ENCODE measurements around the gene S1PR2.

The S1PR2 gene

DNA sequence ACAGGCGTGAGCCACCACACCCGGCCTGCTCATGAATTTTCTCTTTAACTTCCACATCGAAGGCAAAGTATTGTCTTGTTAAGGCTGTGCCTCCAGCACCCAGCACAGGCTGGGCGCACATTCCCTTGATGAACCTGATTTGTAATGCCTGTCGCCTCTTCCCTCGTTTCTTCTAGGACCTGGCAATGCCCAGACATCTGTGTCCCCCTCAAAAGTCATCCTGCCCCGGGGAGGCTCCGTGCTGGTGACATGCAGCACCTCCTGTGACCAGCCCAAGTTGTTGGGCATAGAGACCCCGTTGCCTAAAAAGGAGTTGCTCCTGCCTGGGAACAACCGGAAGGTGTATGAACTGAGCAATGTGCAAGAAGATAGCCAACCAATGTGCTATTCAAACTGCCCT is 43.5 kb upstream of the S1PR2 start:
- Histone ChIP-seq H4K91ac (ENCODE audit: low read depth, low read length) (no peak overlapping the region), H3K4me3 (ENCODE audit: low read depth, low read length) (no peak overlapping the region), H3K4me1 (ENCODE audit: control insufficient read depth in 1 of 2, insufficient read depth in 2 of 2, low read length in 2 of 2) (peaks cover 13 to 14% of the 10 kb centered on the region in 2 experiments), H3K14ac (ENCODE audit: low read length) (no peak overlapping the region), H3K9me3 (ENCODE audit: insufficient read depth, low read depth, low read length) (no peaks in the 10 kb centered on the region), H2BK12ac (ENCODE audit: low read length) (no peak overlapping the region), H3K18ac (ENCODE audit: low read length) (no peak overlapping the region), H2BK120ac (ENCODE audit: insufficient read depth, low read length, poor library complexity) (no peak overlapping the region), H3K4me2 (ENCODE audit: low read length) (no peak overlapping the region), H3K4ac (ENCODE audit: low read depth, low read length) (no peak overlapping the region), H3K23ac (ENCODE audit: low read length) (no peak overlapping the region), H2BK5ac (ENCODE audit: low read depth, low read length, poor library complexity) (no peak overlapping the region), H2AK5ac (ENCODE audit: low read length) (no peak overlapping the region), H4K12ac (ENCODE audit: low read depth, low read length) (no peak overlapping the region), H3K9ac (ENCODE audit: low read length) (no peak overlapping the region), H3K79me2 (ENCODE audit: control insufficient read depth, insufficient read depth, low read length, poor library complexity) (no peaks in the 10 kb centered on the region), H4K8ac (ENCODE audit: low read depth, low read length) (no peak overlapping the region), H3K79me1 (ENCODE audit: low read length) (peaks cover 2% of the 10 kb centered on the region), H3K27me3 (ENCODE audit: insufficient read depth, low read length) (no peaks in the 10 kb centered on the region), H2AFZ (ENCODE audit: insufficient read depth, low read length, poor library complexity) (no peak overlapping the region), H3K36me3 (ENCODE audit: control insufficient read depth in 1 of 2, insufficient read depth in 2 of 2, low read length in 2 of 2) (no peaks in the 10 kb centered on the region), H3K27ac (ENCODE audit: low read depth, low read length) (no peak overlapping the region)
- no peak for DNase-seq
- WGBS (ENCODE audit: extremely low coverage, insufficient coverage, insufficient read length) = no CpG with 5 or more reads among the region's 10 CpGs

DNA sequence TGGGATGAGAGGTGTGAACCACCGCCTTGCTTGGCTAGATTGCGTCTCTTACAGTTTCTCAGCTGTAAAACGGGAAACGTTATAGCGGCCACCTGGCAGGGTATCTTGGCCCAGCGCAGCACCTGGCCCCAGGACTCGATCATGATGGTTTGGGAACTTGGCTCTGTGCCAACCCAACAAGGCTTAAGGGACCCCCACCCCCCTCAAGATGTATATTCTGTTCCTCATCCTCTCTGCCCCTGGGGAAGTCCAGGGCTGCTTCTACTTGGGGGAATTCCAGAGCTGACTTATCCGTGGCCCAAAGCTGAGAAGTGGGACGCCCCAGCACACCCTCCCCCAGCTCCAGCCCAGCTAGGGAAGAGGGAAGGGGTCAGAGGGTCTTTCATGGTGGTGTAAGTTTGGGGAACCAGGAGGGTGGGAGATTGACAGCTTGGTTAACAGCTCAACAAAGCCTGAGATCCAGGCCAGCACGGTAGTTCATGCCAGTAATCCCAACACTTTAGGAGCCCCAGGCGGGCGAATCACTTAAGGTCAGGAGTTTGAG is 40.5 kb upstream of the S1PR2 start:
- no peak overlapping the region for H2BK120ac ChIP-seq (ENCODE audit: insufficient read depth, low read length, poor library complexity)

DNA sequence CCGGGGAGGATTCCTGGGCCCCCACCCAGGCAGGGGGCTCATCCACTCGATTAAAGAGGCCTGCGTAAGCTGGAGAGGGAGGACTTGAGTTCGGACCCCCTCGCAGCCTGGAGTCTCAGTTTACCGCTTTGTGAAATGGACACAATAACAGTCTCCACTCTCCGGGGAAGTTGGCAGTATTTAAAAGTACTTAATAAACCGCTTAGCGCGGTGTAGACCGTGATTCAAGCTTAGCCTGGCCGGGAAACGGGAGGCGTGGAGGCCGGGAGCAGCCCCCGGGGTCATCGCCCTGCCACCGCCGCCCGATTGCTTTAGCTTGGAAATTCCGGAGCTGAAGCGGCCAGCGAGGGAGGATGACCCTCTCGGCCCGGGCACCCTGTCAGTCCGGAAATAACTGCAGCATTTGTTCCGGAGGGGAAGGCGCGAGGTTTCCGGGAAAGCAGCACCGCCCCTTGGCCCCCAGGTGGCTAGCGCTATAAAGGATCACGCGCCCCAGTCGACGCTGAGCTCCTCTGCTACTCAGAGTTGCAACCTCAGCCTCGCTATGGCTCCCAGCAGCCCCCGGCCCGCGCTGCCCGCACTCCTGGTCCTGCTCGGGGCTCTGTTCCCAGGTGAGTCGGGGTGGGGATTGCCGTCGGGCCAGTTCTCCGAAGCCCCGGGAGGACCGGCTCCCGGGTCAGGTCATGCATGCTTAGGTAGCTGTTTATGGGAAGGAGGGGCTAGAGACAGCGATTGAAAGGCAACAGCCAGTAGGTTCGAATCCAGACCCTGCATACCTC is 39.7 kb upstream of the S1PR2 start, which contains the start of gene ICAM1:
TSS of gene ICAM1 (plus strand) at position 505 of the 779 bp plus-strand sequence. CDS start at position 545, 40 bp downstream.
- WGBS (ENCODE audit: extremely low coverage, insufficient coverage, insufficient read length) = no CpG with 5 or more reads among the region's 51 CpGs
- Histone ChIP-seq H4K8ac (ENCODE audit: low read depth, low read length) (peak within 1 kb of the TSS; percentile 84), H3K36me3 (ENCODE audit: control insufficient read depth in 1 of 2, insufficient read depth in 2 of 2, low read length in 2 of 2) (no peaks in the 10 kb centered on the region), H3K27me3 (ENCODE audit: insufficient read depth, low read length) (no peaks in the 10 kb centered on the region), H3K14ac (ENCODE audit: low read length) (peak within 1 kb of the TSS; percentile 37), H2BK5ac (ENCODE audit: low read depth, low read length, poor library complexity) (no peak within 1 kb of the TSS), H3K4me1 (ENCODE audit: control insufficient read depth in 1 of 2, insufficient read depth in 2 of 2, low read length in 2 of 2) (peaks cover 13 to 14% of the 10 kb centered on the region in 2 experiments), H3K79me2 (ENCODE audit: control insufficient read depth, insufficient read depth, low read length, poor library complexity) (no peaks in the 10 kb centered on the region), H2BK12ac (ENCODE audit: low read length) (no peak within 1 kb of the TSS), H3K27ac (ENCODE audit: low read depth, low read length) (no peak within 1 kb of the TSS), H3K4ac (ENCODE audit: low read depth, low read length) (no peak within 1 kb of the TSS), H2AK5ac (ENCODE audit: low read length) (no peak within 1 kb of the TSS), H2AFZ (ENCODE audit: insufficient read depth, low read length, poor library complexity) (peak within 1 kb of the TSS; percentile 79), H4K12ac (ENCODE audit: low read depth, low read length) (peak within 1 kb of the TSS; percentile 72), H3K4me2 (ENCODE audit: low read length) (peak within 1 kb of the TSS; percentile 59), H2BK120ac (ENCODE audit: insufficient read depth, low read length, poor library complexity) (peak within 1 kb of the TSS; percentile 2), H3K23ac (ENCODE audit: low read length) (no peak within 1 kb of the TSS), H3K79me1 (ENCODE audit: low read length) (peaks cover 2% of the 10 kb centered on the region), H3K9ac (ENCODE audit: low read length) (no peak within 1 kb of the TSS), H3K18ac (ENCODE audit: low read length) (no peak within 1 kb of the TSS), H4K91ac (ENCODE audit: low read depth, low read length) (peak within 1 kb of the TSS; percentile 57), H3K9me3 (ENCODE audit: insufficient read depth, low read depth, low read length) (no peaks in the 10 kb centered on the region), H3K4me3 (ENCODE audit: low read depth, low read length) (no peak within 1 kb of the TSS)
- DNase-seq = peak; percentile 91 to 97

More for the DNA sequence above, 40.5 kb upstream of the S1PR2 start:
- no peaks in the 10 kb centered on the region for H3K36me3 ChIP-seq (ENCODE audit: control insufficient read depth in 1 of 2, insufficient read depth in 2 of 2, low read length in 2 of 2)
- peak; percentile 31 to 33 for DNase-seq
- no peak overlapping the region for H2AK5ac ChIP-seq (ENCODE audit: low read length)
- H3K23ac ChIP-seq (ENCODE audit: low read length) = no peak overlapping the region
- no peak overlapping the region for H4K12ac ChIP-seq (ENCODE audit: low read depth, low read length)
- H3K14ac ChIP-seq (ENCODE audit: low read length) = no peak overlapping the region
- H3K4me2 ChIP-seq (ENCODE audit: low read length) = no peak overlapping the region
- H3K18ac ChIP-seq (ENCODE audit: low read length) = no peak overlapping the region
- no peaks in the 10 kb centered on the region for H3K79me2 ChIP-seq (ENCODE audit: control insufficient read depth, insufficient read depth, low read length, poor library complexity)
- H2BK5ac ChIP-seq (ENCODE audit: low read depth, low read length, poor library complexity) = no peak overlapping the region
- WGBS (ENCODE audit: extremely low coverage, insufficient coverage, insufficient read length) = no CpG with 5 or more reads among the region's 12 CpGs
- no peak overlapping the region for H3K27ac ChIP-seq (ENCODE audit: low read depth, low read length)
- H3K79me1 ChIP-seq (ENCODE audit: low read length) = peaks cover 2% of the 10 kb centered on the region
- H4K8ac ChIP-seq (ENCODE audit: low read depth, low read length) = no peak overlapping the region
- H3K4ac ChIP-seq (ENCODE audit: low read depth, low read length) = no peak overlapping the region
- H3K9me3 ChIP-seq (ENCODE audit: insufficient read depth, low read depth, low read length) = no peaks in the 10 kb centered on the region
- H3K27me3 ChIP-seq (ENCODE audit: insufficient read depth, low read length) = no peaks in the 10 kb centered on the region
- H4K91ac ChIP-seq (ENCODE audit: low read depth, low read length) = no peak overlapping the region
- H3K4me1 ChIP-seq (ENCODE audit: control insufficient read depth in 1 of 2, insufficient read depth in 2 of 2, low read length in 2 of 2) = peaks cover 13 to 14% of the 10 kb centered on the region in 2 experiments
- H2AFZ ChIP-seq (ENCODE audit: insufficient read depth, low read length, poor library complexity) = no peak overlapping the region
- H3K9ac ChIP-seq (ENCODE audit: low read length) = no peak overlapping the region
- no peak overlapping the region for H2BK12ac ChIP-seq (ENCODE audit: low read length)
- H3K4me3 ChIP-seq (ENCODE audit: low read depth, low read length) = no peak overlapping the region

DNA sequence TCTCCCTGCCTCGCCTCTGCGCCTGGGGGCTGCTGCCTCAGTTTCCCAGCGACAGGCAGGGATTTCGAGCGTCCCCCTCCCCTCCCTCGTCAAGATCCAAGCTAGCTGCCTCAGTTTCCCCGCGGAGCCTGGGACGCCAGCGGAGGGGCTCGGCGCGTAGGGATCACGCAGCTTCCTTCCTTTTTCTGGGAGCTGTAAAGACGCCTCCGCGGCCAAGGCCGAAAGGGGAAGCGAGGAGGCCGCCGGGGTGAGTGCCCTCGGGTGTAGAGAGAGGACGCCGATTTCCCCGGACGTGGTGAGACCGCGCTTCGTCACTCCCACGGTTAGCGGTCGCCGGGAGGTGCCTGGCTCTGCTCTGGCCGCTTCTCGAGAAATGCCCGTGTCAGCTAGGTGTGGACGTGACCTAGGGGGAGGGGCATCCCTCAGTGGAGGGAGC is 39.1 kb upstream of the S1PR2 start:
- Histone ChIP-seq H3K9me3 (ENCODE audit: insufficient read depth, low read depth, low read length) (no peaks in the 10 kb centered on the region), H3K4me1 (ENCODE audit: control insufficient read depth in 1 of 2, insufficient read depth in 2 of 2, low read length in 2 of 2) (peaks cover 13 to 14% of the 10 kb centered on the region in 2 experiments), H3K23ac (ENCODE audit: low read length) (no peak overlapping the region), H2BK120ac (ENCODE audit: insufficient read depth, low read length, poor library complexity) (peak overlapping the region; percentile 2), H3K18ac (ENCODE audit: low read length) (no peak overlapping the region), H3K79me2 (ENCODE audit: control insufficient read depth, insufficient read depth, low read length, poor library complexity) (no peaks in the 10 kb centered on the region), H3K4me2 (ENCODE audit: low read length) (peak overlapping the region; percentile 59), H3K27me3 (ENCODE audit: insufficient read depth, low read length) (no peaks in the 10 kb centered on the region), H3K9ac (ENCODE audit: low read length) (no peak overlapping the region), H2BK5ac (ENCODE audit: low read depth, low read length, poor library complexity) (no peak overlapping the region), H3K36me3 (ENCODE audit: control insufficient read depth in 1 of 2, insufficient read depth in 2 of 2, low read length in 2 of 2) (no peaks in the 10 kb centered on the region), H4K12ac (ENCODE audit: low read depth, low read length) (peak overlapping the region; percentile 72), H3K4me3 (ENCODE audit: low read depth, low read length) (no peak overlapping the region), H4K8ac (ENCODE audit: low read depth, low read length) (peak overlapping the region; percentile 84), H3K14ac (ENCODE audit: low read length) (peak overlapping the region; percentile 9), H2AK5ac (ENCODE audit: low read length) (no peak overlapping the region), H2AFZ (ENCODE audit: insufficient read depth, low read length, poor library complexity) (peak overlapping the region; percentile 30), H3K79me1 (ENCODE audit: low read length) (peaks cover 2% of the 10 kb centered on the region), H2BK12ac (ENCODE audit: low read length) (no peak overlapping the region), H3K27ac (ENCODE audit: low read depth, low read length) (no peak overlapping the region), H4K91ac (ENCODE audit: low read depth, low read length) (no peak overlapping the region), H3K4ac (ENCODE audit: low read depth, low read length) (no peak overlapping the region)
- DNase-seq = peak; percentile 37 to 60
- no CpG with 5 or more reads among the region's 37 CpGs for WGBS (ENCODE audit: extremely low coverage, insufficient coverage, insufficient read length)

Data from trophoblast cell (in vitro differentiated cells and primary cell).